RWPE2 (cell line): ENCODE data around the gene S1PR3.

ENCODE experiments used
- ATAC-seq: fragments of 200-7000 bp; cut with Tn5 transposase; 3 replicates; pipeline ENCODE4 v1.9.1; 2021; ENCODE audit warnings: low read depth
- DNase-seq: peaks from one replicate; pipeline ENCODE4 v3.0.0-alpha.2; 2020; ENCODE audit warnings: low spot score
- H3K27ac ChIP-seq: fragments of 450-650 bp; 2 replicates; pipeline ENCODE4 v1.5.1; 2017; ENCODE audit warnings: mild to moderate bottlenecking; ENCODE audit not compliant: poor library complexity, severe bottlenecking
- H3K27me3 ChIP-seq: fragments of 250-450 bp; sonication (Bioruptor Pico); 2 replicates; pipeline ENCODE4 v1.5.1; 2021; ENCODE audit warnings: mild to moderate bottlenecking, moderate library complexity; ENCODE audit not compliant: insufficient read depth, poor library complexity, severe bottlenecking
- H3K36me3 ChIP-seq: fragments of 250-450 bp; sonication (Bioruptor Pico); 2 replicates; pipeline ENCODE4 v1.5.1; 2020; ENCODE audit warnings: low read depth, mild to moderate bottlenecking, moderate library complexity
- H3K4me1 ChIP-seq: fragments of 250-450 bp; sonication (Bioruptor Pico); 2 replicates; pipeline ENCODE4 v1.5.1; 2021; ENCODE audit warnings: mild to moderate bottlenecking, moderate library complexity; ENCODE audit not compliant: insufficient read depth, poor library complexity, severe bottlenecking
- H3K4me3 ChIP-seq: fragments of 250-450 bp; sonication (Bioruptor Pico); 2 replicates; pipeline ENCODE4 v1.5.1; 2021; ENCODE audit warnings: mild to moderate bottlenecking, moderate library complexity; ENCODE audit not compliant: severe bottlenecking
- H3K9me3 ChIP-seq: fragments of 250-450 bp; sonication (Bioruptor Pico); 2 replicates; pipeline ENCODE4 v1.5.1; 2021; ENCODE audit warnings: mild to moderate bottlenecking, moderate library complexity; ENCODE audit not compliant: severe bottlenecking
- TF ChIP-seq, protein P1 (sequence below): fragments of 450-650 bp; IDR thresholded peaks from one replicate; pipeline ENCODE4 v1.5.1; 2017; ENCODE audit warnings: mild to moderate bottlenecking, moderate library complexity; ENCODE audit not compliant: poor library complexity, severe bottlenecking

The S1PR3 gene

DNA sequence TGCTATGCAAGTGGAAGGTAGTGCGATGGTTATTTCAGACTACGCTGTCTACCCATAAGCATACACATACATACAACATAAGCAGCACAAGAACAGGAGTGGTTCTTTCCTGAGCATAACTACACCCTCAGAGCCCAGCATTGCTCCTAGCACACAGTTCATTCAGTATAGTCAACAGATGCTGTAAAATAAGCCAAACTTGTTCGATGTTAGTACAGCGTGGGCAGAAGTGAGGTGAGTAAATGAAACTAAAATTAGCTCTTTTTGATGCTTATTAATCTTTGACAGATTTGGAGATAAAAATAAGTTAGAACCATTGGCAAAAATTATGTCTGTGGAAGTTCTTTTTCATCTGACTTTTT, 47.8 kb downstream of the S1PR3 start:
- no peaks in the 10 kb centered on the region for H3K27me3 ChIP-seq
- TF ChIP-seq, protein P1, sequence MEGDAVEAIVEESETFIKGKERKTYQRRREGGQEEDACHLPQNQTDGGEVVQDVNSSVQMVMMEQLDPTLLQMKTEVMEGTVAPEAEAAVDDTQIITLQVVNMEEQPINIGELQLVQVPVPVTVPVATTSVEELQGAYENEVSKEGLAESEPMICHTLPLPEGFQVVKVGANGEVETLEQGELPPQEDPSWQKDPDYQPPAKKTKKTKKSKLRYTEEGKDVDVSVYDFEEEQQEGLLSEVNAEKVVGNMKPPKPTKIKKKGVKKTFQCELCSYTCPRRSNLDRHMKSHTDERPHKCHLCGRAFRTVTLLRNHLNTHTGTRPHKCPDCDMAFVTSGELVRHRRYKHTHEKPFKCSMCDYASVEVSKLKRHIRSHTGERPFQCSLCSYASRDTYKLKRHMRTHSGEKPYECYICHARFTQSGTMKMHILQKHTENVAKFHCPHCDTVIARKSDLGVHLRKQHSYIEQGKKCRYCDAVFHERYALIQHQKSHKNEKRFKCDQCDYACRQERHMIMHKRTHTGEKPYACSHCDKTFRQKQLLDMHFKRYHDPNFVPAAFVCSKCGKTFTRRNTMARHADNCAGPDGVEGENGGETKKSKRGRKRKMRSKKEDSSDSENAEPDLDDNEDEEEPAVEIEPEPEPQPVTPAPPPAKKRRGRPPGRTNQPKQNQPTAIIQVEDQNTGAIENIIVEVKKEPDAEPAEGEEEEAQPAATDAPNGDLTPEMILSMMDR, result no peak
- no peak overlapping the region for H3K27ac ChIP-seq
- H3K4me3 ChIP-seq, result no peak overlapping the region
- DNase-seq (no peak), ATAC-seq (no peak)
- no peaks in the 10 kb centered on the region for H3K36me3 ChIP-seq
- H3K9me3 ChIP-seq, result no peaks in the 10 kb centered on the region
- H3K4me1 ChIP-seq, result no peaks in the 10 kb centered on the region

DNA sequence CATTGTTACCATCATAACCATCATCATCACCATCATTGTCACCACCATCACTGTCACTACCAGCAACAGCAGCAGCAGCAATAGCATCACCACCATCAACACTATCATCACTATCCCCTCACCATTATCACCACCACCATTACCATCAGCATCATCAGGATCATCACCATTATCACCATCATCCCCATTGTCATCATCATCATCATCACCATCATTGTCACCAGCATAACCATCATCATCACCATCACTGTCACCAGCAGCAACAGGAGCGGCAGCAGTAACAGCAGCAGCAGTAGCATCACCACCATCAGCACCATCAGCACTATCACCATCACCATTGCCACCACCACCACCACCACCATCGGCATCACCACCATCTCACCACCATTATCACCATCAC, 48.4 kb downstream of the S1PR3 start:
- Histone ChIP-seq H3K36me3 (no peaks in the 10 kb centered on the region), H3K27ac (no peak overlapping the region), H3K27me3 (no peaks in the 10 kb centered on the region), H3K4me3 (no peak overlapping the region), H3K9me3 (no peaks in the 10 kb centered on the region), H3K4me1 (no peaks in the 10 kb centered on the region)
- TF ChIP-seq, protein P1, result no peak
- ATAC-seq (no peak), DNase-seq (no peak)

DNA sequence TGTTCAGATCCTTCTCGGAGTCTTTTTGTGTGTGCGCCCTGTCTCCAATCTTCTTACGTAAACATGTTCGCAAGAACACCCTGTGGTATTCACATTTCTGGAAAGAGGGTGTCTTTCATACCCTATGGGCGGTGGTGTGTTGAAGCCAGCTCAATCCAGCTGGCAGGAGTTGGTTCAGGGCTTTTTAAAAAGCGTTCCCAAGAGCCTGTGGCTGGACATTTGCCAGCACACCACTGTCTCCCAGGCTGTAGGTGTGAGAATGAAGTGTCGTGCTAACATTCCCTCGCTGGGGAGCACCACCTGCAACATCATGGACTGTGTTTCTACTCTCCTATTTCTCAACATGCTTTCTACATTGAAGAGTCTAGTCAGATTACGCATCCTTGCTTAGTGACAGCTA, 51.7 kb downstream of the S1PR3 start:
- TF ChIP-seq, protein P1, result no peak
- H3K4me3 ChIP-seq, result no peak overlapping the region
- ATAC-seq, result no peak
- H3K4me1 ChIP-seq, result no peaks in the 10 kb centered on the region
- no peaks in the 10 kb centered on the region for H3K36me3 ChIP-seq
- no peak overlapping the region for H3K27ac ChIP-seq
- no peaks in the 10 kb centered on the region for H3K9me3 ChIP-seq
- DNase-seq, result no peak
- H3K27me3 ChIP-seq, result no peaks in the 10 kb centered on the region

DNA sequence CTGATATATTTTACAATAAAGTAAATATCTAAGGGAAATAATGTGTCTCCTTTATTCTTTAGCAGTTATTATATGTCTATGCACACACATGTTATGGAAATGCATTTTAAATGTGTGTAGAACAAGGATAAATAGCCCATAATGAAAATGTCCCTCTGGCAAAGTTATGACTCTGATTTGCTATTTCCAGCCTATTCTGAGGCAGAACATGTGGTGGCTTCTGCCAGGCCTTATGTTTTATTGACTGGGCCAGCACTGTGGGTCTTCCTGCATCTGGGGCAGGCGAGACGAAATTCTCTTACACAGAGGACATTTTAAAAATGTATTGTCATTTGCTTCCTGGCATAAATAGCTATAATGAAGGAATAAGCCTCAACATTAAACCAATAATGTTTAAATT, 52.8 kb downstream of the S1PR3 start:
- H3K9me3 ChIP-seq, result no peaks in the 10 kb centered on the region
- no peak for ATAC-seq
- TF ChIP-seq, protein P1, result no peak

DNA sequence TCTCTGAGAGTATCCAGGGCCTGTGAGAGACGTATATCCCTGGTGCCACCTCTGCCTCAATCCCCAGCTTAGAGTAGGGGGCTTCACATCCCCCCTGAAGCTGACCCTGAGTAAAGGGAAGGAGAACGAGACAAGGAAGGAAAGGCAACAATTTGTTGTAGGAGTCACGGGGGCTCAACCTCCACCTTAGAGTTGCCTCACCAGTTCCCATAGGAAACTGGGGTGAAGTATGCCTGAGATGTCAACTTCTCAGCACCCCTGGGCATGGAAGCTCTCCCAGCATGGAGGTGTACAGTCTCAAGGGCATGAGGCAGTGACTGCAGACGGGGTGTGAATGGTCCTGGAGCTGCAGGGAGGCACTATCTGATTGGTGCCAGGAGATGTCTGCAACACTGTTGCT, 53.6 kb downstream of the S1PR3 start:
- no peak for ATAC-seq
- H3K27me3 ChIP-seq, result no peaks in the 10 kb centered on the region

More for the DNA sequence above, 52.8 kb downstream of the S1PR3 start:
- no peaks in the 10 kb centered on the region for H3K36me3 ChIP-seq
- no peak overlapping the region for H3K27ac ChIP-seq
- DNase-seq, result no peak
- H3K27me3 ChIP-seq, result no peaks in the 10 kb centered on the region
- no peaks in the 10 kb centered on the region for H3K4me1 ChIP-seq
- H3K4me3 ChIP-seq, result no peak overlapping the region

More for the DNA sequence above, 53.6 kb downstream of the S1PR3 start:
- H3K36me3 ChIP-seq, result no peaks in the 10 kb centered on the region
- no peak overlapping the region for H3K4me3 ChIP-seq
- TF ChIP-seq, protein P1, result no peak
- no peaks in the 10 kb centered on the region for H3K4me1 ChIP-seq
- H3K27ac ChIP-seq, result no peak overlapping the region
- H3K9me3 ChIP-seq, result no peaks in the 10 kb centered on the region
- no peak for DNase-seq
